ENCODE data around the gene INPP4A. TPM values are rescaled to one million over a fixed set of nuclear protein-coding genes. Genes with fewer than 3 reads are reported as not detected.

Gene INPP4A
- total and polyA plus RNA-seq, 2 donors (not counting 3 experiments of a cell fraction or from before 2014, with no cell fraction given) = 14.9 to 28.8 TPM

DNA sequence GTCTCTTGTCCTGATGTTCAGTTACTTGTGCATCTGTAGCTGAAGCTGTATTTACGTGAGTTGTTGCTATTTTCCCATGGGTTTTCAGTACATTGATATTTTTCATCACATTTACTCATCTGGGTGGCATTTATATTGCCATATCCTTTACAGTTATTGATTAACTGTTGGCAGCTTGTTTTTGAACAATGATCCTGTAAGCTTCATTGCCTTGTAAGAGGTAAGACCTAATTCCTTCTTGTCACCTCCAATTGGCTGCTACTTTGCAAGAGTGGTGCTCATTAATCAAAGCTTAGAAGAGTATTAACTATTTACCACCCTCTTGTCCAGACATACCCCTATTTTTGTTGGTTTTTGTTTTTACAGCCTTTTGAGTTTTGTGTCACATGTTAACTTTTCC is 88.9 kb downstream of the INPP4A start:
- no peaks in the 10 kb centered on the region for H3K4me1 ChIP-seq (ENCODE audit: control insufficient read depth, extremely low read depth, insufficient read depth, low read length)
- H2AFZ ChIP-seq (ENCODE audit: low read depth, low read length) = no peak overlapping the region
- no peak overlapping the region for H3K4me2 ChIP-seq (ENCODE audit: insufficient read depth, low read length)
- H3K9me3 ChIP-seq (replicated peaks; ENCODE audit: control insufficient read depth, insufficient read depth, low read length) = no peaks in the 10 kb centered on the region
- peaks cover 0 to 4% of the 10 kb centered on the region in 2 experiments for H3K36me3 ChIP-seq (ENCODE audit: control insufficient read depth in 2 of 2, extremely low read depth in 1 of 2, insufficient read depth in 2 of 2, low read length in 2 of 2)
- ChIA-PET POLR2A (no interaction called here), CTCF (no interaction called here)
- DNase-seq (ENCODE audit: low read depth, low spot score) = no peak
- no peak for FAIRE-seq
- TF ChIP-seq EZH2 (IDR thresholded peaks at IDR 0.05; ENCODE audit: borderline replicate concordance, low read depth, low read length, severe bottlenecking) (no peak), JUN (IDR thresholded peaks at IDR 0.05; ENCODE audit: borderline replicate concordance, insufficient read depth, insufficient read length, low read depth) (no peak), GATA2 (IDR thresholded peaks at IDR 0.05; ENCODE audit: insufficient read depth, insufficient read length, low read depth, low read length) (no peak), MYC (IDR thresholded peaks at IDR 0.05; ENCODE audit: low read depth, low read length) (no peak), MAX (IDR thresholded peaks at IDR 0.05; ENCODE audit: insufficient read depth, insufficient read length) (no peak), POLR2AphosphoS5 (IDR thresholded peaks at IDR 0.05; ENCODE audit: insufficient read depth, low read depth, low read length) (no peak), POLR2A (IDR thresholded peaks at IDR 0.05; ENCODE audit: low read depth, low read length) (no peak), FOS (IDR thresholded peaks at IDR 0.05; ENCODE audit: borderline replicate concordance, insufficient read depth, low read length) (no peak)
- TF ChIP-seq, protein P1, sequence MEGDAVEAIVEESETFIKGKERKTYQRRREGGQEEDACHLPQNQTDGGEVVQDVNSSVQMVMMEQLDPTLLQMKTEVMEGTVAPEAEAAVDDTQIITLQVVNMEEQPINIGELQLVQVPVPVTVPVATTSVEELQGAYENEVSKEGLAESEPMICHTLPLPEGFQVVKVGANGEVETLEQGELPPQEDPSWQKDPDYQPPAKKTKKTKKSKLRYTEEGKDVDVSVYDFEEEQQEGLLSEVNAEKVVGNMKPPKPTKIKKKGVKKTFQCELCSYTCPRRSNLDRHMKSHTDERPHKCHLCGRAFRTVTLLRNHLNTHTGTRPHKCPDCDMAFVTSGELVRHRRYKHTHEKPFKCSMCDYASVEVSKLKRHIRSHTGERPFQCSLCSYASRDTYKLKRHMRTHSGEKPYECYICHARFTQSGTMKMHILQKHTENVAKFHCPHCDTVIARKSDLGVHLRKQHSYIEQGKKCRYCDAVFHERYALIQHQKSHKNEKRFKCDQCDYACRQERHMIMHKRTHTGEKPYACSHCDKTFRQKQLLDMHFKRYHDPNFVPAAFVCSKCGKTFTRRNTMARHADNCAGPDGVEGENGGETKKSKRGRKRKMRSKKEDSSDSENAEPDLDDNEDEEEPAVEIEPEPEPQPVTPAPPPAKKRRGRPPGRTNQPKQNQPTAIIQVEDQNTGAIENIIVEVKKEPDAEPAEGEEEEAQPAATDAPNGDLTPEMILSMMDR (IDR thresholded peaks at IDR 0.05; ENCODE audit: extremely low read depth in 1 of 2, insufficient read depth in 1 of 2, low read depth in 1 of 2, low read length in 2 of 2) = no peak
- intact Hi-C loops (cut with micrococcal nuclease) (no loop called here), dilution Hi-C loops (cut with MboI; ENCODE audit: extremely low pct_ligation_motif_present, low sequenced_read_pairs) (no loop called here)
- no peaks in the 10 kb centered on the region for H3K79me2 ChIP-seq (ENCODE audit: control insufficient read depth, insufficient read depth, low read length)
- BruUV-seq (replicated peaks) = no TSS peak
- H3K9me1 ChIP-seq (replicated peaks; ENCODE audit: control insufficient read depth, extremely low read depth, insufficient read depth, low read length) = no peaks in the 10 kb centered on the region
- H3K27ac ChIP-seq (ENCODE audit: insufficient read depth, low read depth, low read length) = no peak overlapping the region
- no peaks in the 10 kb centered on the region for H3K27me3 ChIP-seq (ENCODE audit: control insufficient read depth in 2 of 2, insufficient read depth in 2 of 2, low read length in 2 of 2)
- H4K20me1 ChIP-seq (replicated peaks; ENCODE audit: control insufficient read depth, extremely low read depth, insufficient read depth, low read length) = no peaks in the 10 kb centered on the region
- no peak overlapping the region for H3K4me3 ChIP-seq (replicated peaks in 1 of 3; ENCODE audit: insufficient read depth in 1 of 3, low read depth in 1 of 3, low read length in 3 of 3)
- no peak overlapping the region for H3K9ac ChIP-seq (replicated peaks; ENCODE audit: extremely low read depth, insufficient read depth, low read length)

Measured in endothelial cell of umbilical vein (primary cell).